IPS-18a (cell line): ENCODE results near the gene FOXO3B.
A peak's percentile ranks its signal among the peaks of the same experiment; 100 is the strongest.
"Not testable (repeated sequence)": the region's sequence is repeated elsewhere in the genome, so short reads cannot be mapped to it uniquely, and the experiment has no call there.

Experiments used
- H3K27ac ChIP-seq: one replicate; pipeline ENCODE4 v1.5.1; 2013; ENCODE audit warnings: low read length
- H3K27me3 ChIP-seq: one replicate; pipeline ENCODE4 v1.6.1; 2013; ENCODE audit warnings: mild to moderate bottlenecking, low read length; ENCODE audit not compliant: control insufficient read depth, insufficient read depth
- H3K36me3 ChIP-seq: one replicate; pipeline ENCODE4 v1.6.1; 2013; ENCODE audit warnings: low read depth, low read length; ENCODE audit not compliant: control insufficient read depth
- H3K4me1 ChIP-seq: one replicate; pipeline ENCODE4 v1.6.1; 2013; ENCODE audit warnings: low read depth, low read length; ENCODE audit not compliant: control insufficient read depth
- H3K4me3 ChIP-seq: one replicate; pipeline ENCODE4 v1.5.1; 2013; ENCODE audit warnings: low read length
- H3K9ac ChIP-seq: one replicate; pipeline ENCODE4 v1.6.1; 2013; ENCODE audit warnings: mild to moderate bottlenecking, low read length, moderate library complexity
- H3K9me3 ChIP-seq: one replicate; pipeline ENCODE4 v1.6.1; 2013; ENCODE audit warnings: low read depth, low read length; ENCODE audit not compliant: control insufficient read depth

FOXO3B gene

GRCh38 chr17:18681767-18682571, at the start of gene FOXO3B:
FOXO3B (minus strand) TSS chr17:18682314; CDS start chr17:18681651, 663 bp downstream.
- not testable (repeated sequence) for H3K27ac ChIP-seq, H3K9me3 ChIP-seq, H3K27me3 ChIP-seq, H3K36me3 ChIP-seq, H3K4me1 ChIP-seq
- H3K9ac ChIP-seq = peak within 1 kb of the TSS; percentile 72
- H3K4me3 ChIP-seq = peak within 1 kb of the TSS; percentile 61

GRCh38 chr17:18723509-18723908, 41.4 kb upstream of the FOXO3B start:
- H3K27ac ChIP-seq, H3K9me3 ChIP-seq, H3K4me3 ChIP-seq, H3K36me3 ChIP-seq, H3K4me1 ChIP-seq, H3K9ac ChIP-seq, H3K27me3 ChIP-seq: not testable (repeated sequence)

GRCh38 chr17:18722612-18723011, 40.5 kb upstream of the FOXO3B start:
- not testable (repeated sequence) for H3K9me3 ChIP-seq, H3K9ac ChIP-seq, H3K27me3 ChIP-seq, H3K4me3 ChIP-seq, H3K4me1 ChIP-seq, H3K27ac ChIP-seq, H3K36me3 ChIP-seq

- H3K4me3 ChIP-seq, H3K36me3 ChIP-seq, H3K4me1 ChIP-seq, H3K9ac ChIP-seq, H3K27me3 ChIP-seq, H3K9me3 ChIP-seq, H3K27ac ChIP-seq: not testable (repeated sequence)
Observed at GRCh38 chr17:18721775-18722547, 39.8 kb upstream of the FOXO3B start.

- not testable (repeated sequence) for H3K27ac ChIP-seq, H3K27me3 ChIP-seq, H3K9me3 ChIP-seq, H3K9ac ChIP-seq, H3K4me1 ChIP-seq, H3K4me3 ChIP-seq, H3K36me3 ChIP-seq
Observed at GRCh38 chr17:18719428-18720110, 37.5 kb upstream of the FOXO3B start.

GRCh38 chr17:18718643-18719427, 36.7 kb upstream of the FOXO3B start:
- not testable (repeated sequence) for H3K36me3 ChIP-seq, H3K27ac ChIP-seq, H3K27me3 ChIP-seq, H3K9me3 ChIP-seq, H3K4me3 ChIP-seq, H3K9ac ChIP-seq, H3K4me1 ChIP-seq

- not testable (repeated sequence) for H3K9me3 ChIP-seq
Observed at GRCh38 chr17:18712354-18712999, 30.4 kb upstream of the FOXO3B start.

GRCh38 chr17:18708215-18708614, 26.1 kb upstream of the FOXO3B start:
- not testable (repeated sequence) for H3K9ac ChIP-seq, H3K27ac ChIP-seq, H3K4me3 ChIP-seq

More at GRCh38 chr17:18712354-18712999, 30.4 kb upstream of the FOXO3B start:
- not testable (repeated sequence) for H3K4me3 ChIP-seq, H3K4me1 ChIP-seq, H3K27me3 ChIP-seq, H3K27ac ChIP-seq, H3K9ac ChIP-seq, H3K36me3 ChIP-seq

GRCh38 chr17:18705955-18706354, 23.8 kb upstream of the FOXO3B start:
- not testable (repeated sequence) for H3K36me3 ChIP-seq, H3K4me3 ChIP-seq, H3K9ac ChIP-seq, H3K27me3 ChIP-seq, H3K27ac ChIP-seq, H3K4me1 ChIP-seq, H3K9me3 ChIP-seq

More at GRCh38 chr17:18708215-18708614, 26.1 kb upstream of the FOXO3B start:
- H3K9me3 ChIP-seq, H3K36me3 ChIP-seq, H3K27me3 ChIP-seq, H3K4me1 ChIP-seq: not testable (repeated sequence)

- not testable (repeated sequence) for H3K27ac ChIP-seq, H3K9me3 ChIP-seq, H3K36me3 ChIP-seq, H3K4me1 ChIP-seq, H3K27me3 ChIP-seq
- peak overlapping the region; percentile 80 for H3K4me3 ChIP-seq
- H3K9ac ChIP-seq = peak overlapping the region; percentile 12
Observed at GRCh38 chr17:18698473-18699103, 16.5 kb upstream of the FOXO3B start.
